ENCODE measurements around the gene C5orf46.

DNA sequence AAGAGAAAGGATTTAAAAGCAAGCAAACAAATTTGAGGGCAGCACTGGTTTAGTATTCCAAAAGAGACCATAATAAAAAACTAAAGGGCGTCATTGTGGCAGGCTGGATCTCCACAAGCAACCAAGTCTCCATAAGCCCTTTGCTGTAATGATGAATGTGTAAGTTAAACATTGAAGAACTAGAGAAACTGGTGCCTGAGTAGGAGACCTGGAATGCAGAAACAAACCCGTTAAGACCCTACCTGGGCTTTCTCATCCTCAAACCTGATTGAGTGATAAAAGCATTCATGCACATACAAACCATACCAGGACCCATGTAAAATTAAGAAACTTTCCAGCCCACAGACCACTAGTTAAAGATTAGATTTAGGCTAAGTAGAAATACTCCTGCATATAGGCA lies 29.7 kb downstream of the C5orf46 start:
- TF ChIP-seq CTCF (IDR thresholded peaks at IDR 0.05; ENCODE audit: low read depth, low read length, missing input control), result no peak
- TF ChIP-seq, protein P1, sequence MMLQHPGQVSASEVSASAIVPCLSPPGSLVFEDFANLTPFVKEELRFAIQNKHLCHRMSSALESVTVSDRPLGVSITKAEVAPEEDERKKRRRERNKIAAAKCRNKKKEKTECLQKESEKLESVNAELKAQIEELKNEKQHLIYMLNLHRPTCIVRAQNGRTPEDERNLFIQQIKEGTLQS (IDR thresholded peaks at IDR 0.05), result no peak
- TF ChIP-seq TAF1 (conservative IDR thresholded peaks at IDR 0.05), result no peak
- TF ChIP-seq HNF4A (conservative IDR thresholded peaks at IDR 0.05), result no peak
- no peak for TF ChIP-seq HNF4G (IDR thresholded peaks at IDR 0.05)
- TF ChIP-seq, protein P2, sequence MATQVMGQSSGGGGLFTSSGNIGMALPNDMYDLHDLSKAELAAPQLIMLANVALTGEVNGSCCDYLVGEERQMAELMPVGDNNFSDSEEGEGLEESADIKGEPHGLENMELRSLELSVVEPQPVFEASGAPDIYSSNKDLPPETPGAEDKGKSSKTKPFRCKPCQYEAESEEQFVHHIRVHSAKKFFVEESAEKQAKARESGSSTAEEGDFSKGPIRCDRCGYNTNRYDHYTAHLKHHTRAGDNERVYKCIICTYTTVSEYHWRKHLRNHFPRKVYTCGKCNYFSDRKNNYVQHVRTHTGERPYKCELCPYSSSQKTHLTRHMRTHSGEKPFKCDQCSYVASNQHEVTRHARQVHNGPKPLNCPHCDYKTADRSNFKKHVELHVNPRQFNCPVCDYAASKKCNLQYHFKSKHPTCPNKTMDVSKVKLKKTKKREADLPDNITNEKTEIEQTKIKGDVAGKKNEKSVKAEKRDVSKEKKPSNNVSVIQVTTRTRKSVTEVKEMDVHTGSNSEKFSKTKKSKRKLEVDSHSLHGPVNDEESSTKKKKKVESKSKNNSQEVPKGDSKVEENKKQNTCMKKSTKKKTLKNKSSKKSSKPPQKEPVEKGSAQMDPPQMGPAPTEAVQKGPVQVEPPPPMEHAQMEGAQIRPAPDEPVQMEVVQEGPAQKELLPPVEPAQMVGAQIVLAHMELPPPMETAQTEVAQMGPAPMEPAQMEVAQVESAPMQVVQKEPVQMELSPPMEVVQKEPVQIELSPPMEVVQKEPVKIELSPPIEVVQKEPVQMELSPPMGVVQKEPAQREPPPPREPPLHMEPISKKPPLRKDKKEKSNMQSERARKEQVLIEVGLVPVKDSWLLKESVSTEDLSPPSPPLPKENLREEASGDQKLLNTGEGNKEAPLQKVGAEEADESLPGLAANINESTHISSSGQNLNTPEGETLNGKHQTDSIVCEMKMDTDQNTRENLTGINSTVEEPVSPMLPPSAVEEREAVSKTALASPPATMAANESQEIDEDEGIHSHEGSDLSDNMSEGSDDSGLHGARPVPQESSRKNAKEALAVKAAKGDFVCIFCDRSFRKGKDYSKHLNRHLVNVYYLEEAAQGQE (IDR thresholded peaks at IDR 0.05), result no peak
- no peak for TF ChIP-seq EGR1 (IDR thresholded peaks at IDR 0.05; ENCODE audit: low read depth in 2 of 2)
- no peak for TF ChIP-seq FOXA2 (IDR thresholded peaks at IDR 0.05)
- TF ChIP-seq, protein P3, sequence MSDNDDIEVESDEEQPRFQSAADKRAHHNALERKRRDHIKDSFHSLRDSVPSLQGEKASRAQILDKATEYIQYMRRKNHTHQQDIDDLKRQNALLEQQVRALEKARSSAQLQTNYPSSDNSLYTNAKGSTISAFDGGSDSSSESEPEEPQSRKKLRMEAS (IDR thresholded peaks at IDR 0.05), result no peak
- TF ChIP-seq GABPA (IDR thresholded peaks at IDR 0.05 in 1 of 2, conservative IDR thresholded peaks at IDR 0.05 in 1 of 2), result no peak
- no peak for TF ChIP-seq RXRA (IDR thresholded peaks at IDR 0.05)
- no peak for TF ChIP-seq JUND (IDR thresholded peaks at IDR 0.05)

Measured in liver (tissue), 3 donors.